K562 (cell line): ENCODE data around the gene NAP1L1. TPM values are rescaled to one million over a fixed set of nuclear protein-coding genes. Genes with fewer than 3 reads are reported as not detected.

ENCODE experiments used
- CEBPB ChIP-seq: fragments of 450-650 bp; IDR thresholded peaks from 2 replicates; pipeline ENCODE4 v1.6.1; 2016; ENCODE audit warnings: missing genetic modification characterization, missing compliant biosample characterization
- CXXC5 ChIP-seq: fragments of 250-450 bp; sonication (Bioruptor Pico); IDR thresholded peaks from 2 replicates; pipeline ENCODE4 v1.8.0; 2022; ENCODE audit warnings: inconsistent platforms, mild to moderate bottlenecking, moderate library complexity
- DPF2 ChIP-seq: fragments of 450-650 bp; IDR thresholded peaks from 2 replicates; pipeline ENCODE4 v1.6.1; 2016
- JUND ChIP-seq, 2 experiments: IDR thresholded peaks; 2 replicates in 1 of 2; 3 replicates in 1 of 2; pipeline ENCODE4 v1.6.1; 2011; ENCODE audit warnings: borderline replicate concordance in 2 of 2, low read depth in 2 of 2, low read length in 2 of 2, improper control_type of control experiment in 1 of 2, missing biosample characterization in 1 of 2, missing genetic modification characterization in 1 of 2, missing genetic modification reagents in 1 of 2
- MYC ChIP-seq, 2 experiments: fragments of 250-450 bp in 1 of 2; sonication (Bioruptor Pico) in 1 of 2; IDR thresholded peaks; 2 replicates each; pipeline versions ENCODE4 v1.5.1 to v1.6.1; 2012 to 2021; ENCODE audit warnings: low read depth in 2 of 2, borderline replicate concordance in 1 of 2, improper control_type of control experiment in 1 of 2, low read length in 1 of 2, mild to moderate bottlenecking in 1 of 2, moderate library complexity in 1 of 2
- MYNN ChIP-seq, 2 experiments: sonication (generic); formaldehyde crosslinking in 1 of 2; IDR thresholded peaks; 2 replicates each; pipeline versions ENCODE4 v1.5.0 to v1.6.1; 2016 to 2020; ENCODE audit warnings: antibody characterized with exemption in 1 of 2, missing genetic modification reagents in 1 of 2
- NFXL1 ChIP-seq: fragments of 450-650 bp; formaldehyde crosslinking; IDR thresholded peaks from 2 replicates; pipeline ENCODE4 v1.4.0; 2021; ENCODE audit warnings: mild to moderate bottlenecking
- TOE1 ChIP-seq, 2 experiments: fragments of 450-650 bp in 1 of 2; sonication (generic) in 1 of 2; formaldehyde crosslinking in 1 of 2; IDR thresholded peaks; 2 replicates each; pipeline versions ENCODE4 v1.7.1 to v1.8.0; 2016 to 2022; ENCODE audit warnings: borderline replicate concordance in 2 of 2, mild to moderate bottlenecking in 2 of 2, antibody characterized with exemption in 1 of 2, inconsistent platforms in 1 of 2, low read depth in 1 of 2, missing genetic modification reagents in 1 of 2, moderate library complexity in 1 of 2
- ZNF134 ChIP-seq: fragments of 250-450 bp; sonication (Bioruptor Pico); conservative IDR thresholded peaks from 2 replicates; pipeline ENCODE4 v1.4.0; 2020
- polyA plus RNA-seq, 8 experiments: library from polyadenylated mRNA; depleted of rRNA in 4 of 8; stranded (reverse) in 5 of 8; unstranded in 3 of 8; fragments of >200 nt; fragmentation: Nextera tagmentation in 2 of 8; fragmentation: Illumina TruSeq in 1 of 8; extraction: Ambion mirVana in 2 of 8; extraction: Trizol in 1 of 8; gene quantifications; 2 replicates each; pipeline versions ENCODE4 v1.2.1 to v1.2.3, GENCODE V29; 2011 to 2014; ENCODE audit warnings: inconsistent platforms in 1 of 8, missing spikeins in 1 of 8
- total RNA-seq, 7 experiments: library from RNA; depleted of rRNA in 6 of 7; stranded (reverse); fragments of >200 nt in 6 of 7; fragmentation: Illumina TruSeq in 2 of 7; extraction: Trizol in 2 of 7; gene quantifications; 2 replicates each; pipeline versions ENCODE4 v1.2.1 to v1.2.3, GENCODE V29; 2011 to 2021; ENCODE audit warnings: low replicate concordance in 1 of 7
- TF ChIP-seq, protein P1 (sequence below): fragments of 450-650 bp; IDR thresholded peaks from 2 replicates; pipeline ENCODE4 v1.6.1; 2018; ENCODE audit warnings: mild to moderate bottlenecking, low read depth; ENCODE audit not compliant: partially characterized antibody
- TF ChIP-seq, protein P2 (sequence below): fragments of 450-650 bp; IDR thresholded peaks from 2 replicates; pipeline ENCODE4 v1.6.1; 2016; ENCODE audit warnings: low read depth, mild to moderate bottlenecking, moderate library complexity
- TF ChIP-seq, protein P3 (sequence below): sonication (generic); formaldehyde crosslinking; IDR thresholded peaks from 2 replicates; pipeline ENCODE4 v1.8.1; 2023; ENCODE audit warnings: mild to moderate bottlenecking, missing genetic modification reagents, moderate library complexity
- TF ChIP-seq, protein P4 (sequence below): fragments of 250-450 bp; sonication (Bioruptor Pico); IDR thresholded peaks from 2 replicates; pipeline ENCODE4 v1.6.1; 2021; ENCODE audit warnings: mild to moderate bottlenecking
- TF ChIP-seq, protein P5 (sequence below): sonication (generic); formaldehyde crosslinking; IDR thresholded peaks from 2 replicates; pipeline ENCODE4 v1.4.0; 2020; ENCODE audit warnings: mild to moderate bottlenecking, missing genetic modification reagents
- TF ChIP-seq, protein P6 (sequence below): IDR thresholded peaks from 2 replicates; pipeline ENCODE4 v1.6.1; 2014; ENCODE audit warnings: antibody characterized with exemption
- TF ChIP-seq, protein P7 (sequence below): fragments of 250-450 bp; sonication (Bioruptor Pico); IDR thresholded peaks from 2 replicates; pipeline ENCODE4 v1.8.0; 2021; ENCODE audit warnings: moderate library complexity, mild to moderate bottlenecking, inconsistent platforms

NAP1L1 gene
- total and polyA plus RNA-seq, 9 of the 15 experiments (the other 6 are each of a cell fraction or from before 2014, with no cell fraction given), result 287 to 747 (median 450) TPM

DNA sequence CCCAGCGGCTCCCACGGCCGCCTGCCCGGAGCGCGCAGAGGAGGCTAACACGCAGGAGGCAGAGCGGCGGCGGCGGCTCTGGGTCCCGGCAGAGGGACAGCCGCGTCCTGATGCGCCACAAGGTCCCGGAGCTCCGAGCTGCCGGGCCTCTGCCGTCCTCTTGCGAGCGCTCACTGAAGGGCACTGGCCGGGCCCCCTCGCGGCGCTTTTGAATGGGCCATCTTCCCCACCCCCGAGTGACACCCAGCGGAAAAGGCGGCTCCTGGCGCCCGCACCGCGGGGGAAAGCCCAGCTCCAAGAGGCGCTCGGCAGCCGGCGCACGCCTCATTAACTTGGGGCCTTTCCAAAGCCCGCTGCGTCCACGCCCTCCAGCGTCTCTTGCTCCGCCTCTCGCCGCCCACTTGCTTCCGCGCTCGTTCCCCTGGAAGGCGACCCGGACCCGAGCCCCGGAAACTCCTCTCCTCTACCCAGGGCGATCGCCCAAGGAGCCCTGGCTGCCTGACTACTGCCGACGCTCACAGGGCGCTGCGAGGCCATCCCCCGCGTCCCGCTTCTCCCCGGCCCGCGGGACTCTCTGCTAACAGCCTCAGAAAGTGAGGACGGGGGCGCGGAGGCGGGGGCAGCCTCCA is 53.0 kb downstream of the NAP1L1 start, which contains the start of gene PHLDA1 (continued):
- TF ChIP-seq, protein P1, sequence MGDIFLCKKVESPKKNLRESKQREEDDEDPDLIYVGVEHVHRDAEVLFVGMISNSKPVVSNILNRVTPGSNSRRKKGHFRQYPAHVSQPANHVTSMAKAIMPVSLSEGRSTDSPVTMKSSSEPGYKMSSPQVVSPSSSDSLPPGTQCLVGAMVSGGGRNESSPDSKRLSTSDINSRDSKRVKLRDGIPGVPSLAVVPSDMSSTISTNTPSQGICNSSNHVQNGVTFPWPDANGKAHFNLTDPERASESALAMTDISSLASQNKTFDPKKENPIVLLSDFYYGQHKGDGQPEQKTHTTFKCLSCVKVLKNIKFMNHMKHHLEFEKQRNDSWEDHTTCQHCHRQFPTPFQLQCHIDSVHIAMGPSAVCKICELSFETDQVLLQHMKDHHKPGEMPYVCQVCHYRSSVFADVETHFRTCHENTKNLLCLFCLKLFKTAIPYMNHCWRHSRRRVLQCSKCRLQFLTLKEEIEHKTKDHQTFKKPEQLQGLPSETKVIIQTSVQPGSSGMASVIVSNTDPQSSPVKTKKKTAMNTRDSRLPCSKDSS, result no peak
- peak; percentile 81; the same call in 1 of the 2 replicates for TF ChIP-seq CXXC5 (CRISPR knock-in tag)
- no peak for TF ChIP-seq MYC (IDR thresholded peaks at IDR 0.05; ENCODE audit: low read depth, low read length)
- TF ChIP-seq MYC (CRISPR knock-in tag; IDR thresholded peaks at IDR 0.05; ENCODE audit: borderline replicate concordance, low read depth), result no peak
- TF ChIP-seq, protein P2, sequence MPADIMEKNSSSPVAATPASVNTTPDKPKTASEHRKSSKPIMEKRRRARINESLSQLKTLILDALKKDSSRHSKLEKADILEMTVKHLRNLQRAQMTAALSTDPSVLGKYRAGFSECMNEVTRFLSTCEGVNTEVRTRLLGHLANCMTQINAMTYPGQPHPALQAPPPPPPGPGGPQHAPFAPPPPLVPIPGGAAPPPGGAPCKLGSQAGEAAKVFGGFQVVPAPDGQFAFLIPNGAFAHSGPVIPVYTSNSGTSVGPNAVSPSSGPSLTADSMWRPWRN, result no peak
- TF ChIP-seq MYNN (IDR thresholded peaks at IDR 0.05), result no peak
- TF ChIP-seq MYNN (CRISPR knock-in tag; IDR thresholded peaks at IDR 0.05), result no peak
- TF ChIP-seq, protein P3, sequence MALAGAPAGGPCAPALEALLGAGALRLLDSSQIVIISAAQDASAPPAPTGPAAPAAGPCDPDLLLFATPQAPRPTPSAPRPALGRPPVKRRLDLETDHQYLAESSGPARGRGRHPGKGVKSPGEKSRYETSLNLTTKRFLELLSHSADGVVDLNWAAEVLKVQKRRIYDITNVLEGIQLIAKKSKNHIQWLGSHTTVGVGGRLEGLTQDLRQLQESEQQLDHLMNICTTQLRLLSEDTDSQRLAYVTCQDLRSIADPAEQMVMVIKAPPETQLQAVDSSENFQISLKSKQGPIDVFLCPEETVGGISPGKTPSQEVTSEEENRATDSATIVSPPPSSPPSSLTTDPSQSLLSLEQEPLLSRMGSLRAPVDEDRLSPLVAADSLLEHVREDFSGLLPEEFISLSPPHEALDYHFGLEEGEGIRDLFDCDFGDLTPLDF, result no peak
- TF ChIP-seq, protein P4, sequence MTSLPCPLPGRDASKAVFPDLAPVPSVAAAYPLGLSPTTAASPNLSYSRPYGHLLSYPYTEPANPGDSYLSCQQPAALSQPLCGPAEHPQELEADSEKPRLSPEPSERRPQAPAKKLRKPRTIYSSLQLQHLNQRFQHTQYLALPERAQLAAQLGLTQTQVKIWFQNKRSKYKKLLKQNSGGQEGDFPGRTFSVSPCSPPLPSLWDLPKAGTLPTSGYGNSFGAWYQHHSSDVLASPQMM (CRISPR knock-in tag), result no peak
- no peak for TF ChIP-seq CEBPB (tag)
- TF ChIP-seq, protein P5, sequence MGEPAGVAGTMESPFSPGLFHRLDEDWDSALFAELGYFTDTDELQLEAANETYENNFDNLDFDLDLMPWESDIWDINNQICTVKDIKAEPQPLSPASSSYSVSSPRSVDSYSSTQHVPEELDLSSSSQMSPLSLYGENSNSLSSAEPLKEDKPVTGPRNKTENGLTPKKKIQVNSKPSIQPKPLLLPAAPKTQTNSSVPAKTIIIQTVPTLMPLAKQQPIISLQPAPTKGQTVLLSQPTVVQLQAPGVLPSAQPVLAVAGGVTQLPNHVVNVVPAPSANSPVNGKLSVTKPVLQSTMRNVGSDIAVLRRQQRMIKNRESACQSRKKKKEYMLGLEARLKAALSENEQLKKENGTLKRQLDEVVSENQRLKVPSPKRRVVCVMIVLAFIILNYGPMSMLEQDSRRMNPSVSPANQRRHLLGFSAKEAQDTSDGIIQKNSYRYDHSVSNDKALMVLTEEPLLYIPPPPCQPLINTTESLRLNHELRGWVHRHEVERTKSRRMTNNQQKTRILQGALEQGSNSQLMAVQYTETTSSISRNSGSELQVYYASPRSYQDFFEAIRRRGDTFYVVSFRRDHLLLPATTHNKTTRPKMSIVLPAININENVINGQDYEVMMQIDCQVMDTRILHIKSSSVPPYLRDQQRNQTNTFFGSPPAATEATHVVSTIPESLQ, result no peak
- TF ChIP-seq NFXL1 (CRISPR knock-in tag), result no peak
- TF ChIP-seq ZNF134 (CRISPR knock-in tag), result no peak
- peak; percentile 42 for TF ChIP-seq JUND (IDR thresholded peaks at IDR 0.05; ENCODE audit: borderline replicate concordance, low read depth, low read length)
- TF ChIP-seq JUND (tag; IDR thresholded peaks at IDR 0.05; ENCODE audit: borderline replicate concordance, low read depth, low read length), result no peak; the same call in 2 of the 3 replicates
- TF ChIP-seq TOE1 (IDR thresholded peaks at IDR 0.05; ENCODE audit: borderline replicate concordance), result no peak
- TF ChIP-seq TOE1 (CRISPR knock-in tag; IDR thresholded peaks at IDR 0.05; ENCODE audit: borderline replicate concordance, low read depth), result no peak
- TF ChIP-seq, protein P6, sequence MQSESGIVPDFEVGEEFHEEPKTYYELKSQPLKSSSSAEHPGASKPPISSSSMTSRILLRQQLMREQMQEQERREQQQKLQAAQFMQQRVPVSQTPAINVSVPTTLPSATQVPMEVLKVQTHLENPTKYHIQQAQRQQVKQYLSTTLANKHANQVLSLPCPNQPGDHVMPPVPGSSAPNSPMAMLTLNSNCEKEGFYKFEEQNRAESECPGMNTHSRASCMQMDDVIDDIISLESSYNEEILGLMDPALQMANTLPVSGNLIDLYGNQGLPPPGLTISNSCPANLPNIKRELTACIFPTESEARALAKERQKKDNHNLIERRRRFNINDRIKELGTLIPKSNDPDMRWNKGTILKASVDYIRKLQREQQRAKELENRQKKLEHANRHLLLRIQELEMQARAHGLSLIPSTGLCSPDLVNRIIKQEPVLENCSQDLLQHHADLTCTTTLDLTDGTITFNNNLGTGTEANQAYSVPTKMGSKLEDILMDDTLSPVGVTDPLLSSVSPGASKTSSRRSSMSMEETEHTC, result no peak
- TF ChIP-seq, protein P7, sequence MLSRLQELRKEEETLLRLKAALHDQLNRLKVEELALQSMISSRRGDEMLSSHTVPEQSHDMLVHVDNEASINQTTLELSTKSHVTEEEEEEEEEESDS (CRISPR knock-in tag), result no peak
- TF ChIP-seq DPF2, result 0 out of 2 replicates have a peak, but pooled peaks have one; percentile 25
